Heart left ventricle (tissue), 13 donors: ENCODE results near the gene SCPEP1.

Experiments used
- CTCF ChIP-seq, 12 donors: fragments of 200-600 bp; sonication (generic) in 4 of 12; IDR thresholded peaks; one replicate each; pipeline versions ENCODE4 v1.5.0 to v1.8.0; 2018 to 2022; ENCODE audit warnings: antibody characterized with exemption in 12 of 12, mild to moderate bottlenecking in 5 of 12
- POLR2A ChIP-seq, 2 donors: fragments of 450-650 bp; IDR thresholded peaks; one replicate each; pipeline ENCODE4 v1.6.1; 2017; ENCODE audit warnings: antibody characterized with exemption in 2 of 2, mild to moderate bottlenecking in 2 of 2, moderate library complexity in 2 of 2
- donor health status: ischemic (EF 13 %, LVEDD 7.1; RV severe dilation, severe dysfunction).
- donor health status: DM: no; HTN: yes; CAD: no.
- donor health status: DM: no; HTN: no; CAD: no.
- donor health status: ischemic (EF 25% LVEDD 6.9; RV normal size, moderate dysfunction).
- donor health status: ischemic (EF 25% LVEDD 5.7; RV mildly dilated, moderate dysfunction).
- donor health status: ischemic (EF 35%, LVEDD 5.7; RV mildly dilated, moderate dysfunction).
- donor health status: nonischemic (EF 11% LVEDD 7.7; RV severe dilation, severe dysfunction).
- donor health status: DM: yes; HTN: yes; CAD: no.
- donor health status: PGD.
- donor health status: ischemic (EF 29% LVEDD 5.4; RV normal size, mild dysfunction).
- donor health status: nonischemic (EF 23%, LVEDD 6.1; RV moderate dilation, normal function).

- no peak for TF ChIP-seq CTCF (IDR thresholded peaks at IDR 0.05)
- TF ChIP-seq POLR2A (IDR thresholded peaks at IDR 0.05) = no peak
Measured at GRCh38 chr17:56978441-56979090, 635 bp downstream of the SCPEP1 start.
